ENCODE results near the gene CCL24.
A peak's percentile ranks its signal among the peaks of the same experiment; 100 is the strongest.
"Not testable (repeated sequence)": the region's sequence is repeated elsewhere in the genome, so short reads cannot be mapped to it uniquely, and the experiment has no call there.

Gene CCL24

GRCh38 chr7:75789361-75789924 is 24.2 kb downstream of the CCL24 start:
- Histone ChIP-seq H3K27ac (ENCODE audit: low read depth in 2 of 2, low read length in 2 of 2) (no peak overlapping the region), H3K4me3 (ENCODE audit: low read length in 2 of 2) (no peak overlapping the region)

GRCh38 chr7:75788154-75788847 is 25.3 kb downstream of the CCL24 start:
- not testable (repeated sequence) for H3K4me3 ChIP-seq (ENCODE audit: low read length in 2 of 2); H3K9me3 ChIP-seq (ENCODE audit: control insufficient read depth in 2 of 2, low read length in 2 of 2); H3K4me1 ChIP-seq (ENCODE audit: control insufficient read depth in 2 of 2, insufficient read depth in 2 of 2, low read length in 2 of 2); H3K27me3 ChIP-seq (ENCODE audit: control insufficient read depth in 2 of 2, insufficient read depth in 2 of 2, low read length in 2 of 2); H3K27ac ChIP-seq (ENCODE audit: low read depth in 2 of 2, low read length in 2 of 2); H3K36me3 ChIP-seq (ENCODE audit: control insufficient read depth in 2 of 2, insufficient read depth in 2 of 2, low read length in 2 of 2); H3K9ac ChIP-seq (ENCODE audit: low read depth in 1 of 2, low read length in 2 of 2)

More at GRCh38 chr7:75789361-75789924, 24.2 kb downstream of the CCL24 start:
- Histone ChIP-seq H3K9ac (ENCODE audit: low read depth in 1 of 2, low read length in 2 of 2) (no peak overlapping the region), H3K4me1 (ENCODE audit: control insufficient read depth in 2 of 2, insufficient read depth in 2 of 2, low read length in 2 of 2) (peaks cover 4 to 9% of the 10 kb centered on the region in 2 donors), H3K9me3 (ENCODE audit: control insufficient read depth in 2 of 2, low read length in 2 of 2) (no peaks in the 10 kb centered on the region), H3K36me3 (ENCODE audit: control insufficient read depth in 2 of 2, insufficient read depth in 2 of 2, low read length in 2 of 2) (no peaks in the 10 kb centered on the region), H3K27me3 (ENCODE audit: control insufficient read depth in 2 of 2, insufficient read depth in 2 of 2, low read length in 2 of 2) (no peaks in the 10 kb centered on the region)

GRCh38 chr7:75783058-75783457 is 30.5 kb downstream of the CCL24 start:
- H3K4me1 ChIP-seq (ENCODE audit: control insufficient read depth in 2 of 2, insufficient read depth in 2 of 2, low read length in 2 of 2); H3K4me3 ChIP-seq (ENCODE audit: low read length in 2 of 2); H3K27ac ChIP-seq (ENCODE audit: low read depth in 2 of 2, low read length in 2 of 2); H3K9ac ChIP-seq (ENCODE audit: low read depth in 1 of 2, low read length in 2 of 2); H3K36me3 ChIP-seq (ENCODE audit: control insufficient read depth in 2 of 2, insufficient read depth in 2 of 2, low read length in 2 of 2); H3K27me3 ChIP-seq (ENCODE audit: control insufficient read depth in 2 of 2, insufficient read depth in 2 of 2, low read length in 2 of 2); H3K9me3 ChIP-seq (ENCODE audit: control insufficient read depth in 2 of 2, low read length in 2 of 2): not testable (repeated sequence)

DNA sequence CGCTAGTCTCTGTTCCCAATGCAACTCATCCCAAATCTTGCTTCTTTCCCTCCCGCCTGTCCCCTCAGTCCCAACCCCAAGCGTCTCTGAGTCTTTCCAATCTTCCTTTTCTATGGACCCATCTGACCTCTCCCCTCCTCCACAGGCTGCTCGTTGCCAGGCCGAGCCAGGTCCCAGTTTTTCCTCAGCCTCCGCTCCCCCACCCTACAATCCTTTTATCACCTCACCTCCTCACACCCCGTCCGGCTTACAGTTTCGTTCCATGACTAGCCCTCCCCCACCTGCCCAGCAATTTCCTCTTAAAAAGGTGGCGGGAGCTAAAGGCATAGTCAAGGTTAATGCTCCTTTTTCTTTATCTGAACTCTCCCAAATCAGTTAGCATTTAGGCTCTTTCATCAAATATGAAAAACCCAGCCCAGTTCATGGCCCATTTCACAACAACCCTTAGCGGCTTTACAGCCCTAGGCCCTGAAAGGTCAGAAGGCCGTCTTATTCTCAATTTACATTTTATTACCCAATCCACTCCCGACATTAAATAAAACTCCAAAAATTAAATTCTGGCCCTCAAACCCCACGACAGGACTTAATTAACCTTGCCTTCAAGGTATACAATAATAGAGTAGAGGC is 32.8 kb downstream of the CCL24 start:
- H3K4me3 ChIP-seq (ENCODE audit: low read length in 2 of 2); H3K9ac ChIP-seq (ENCODE audit: low read depth in 1 of 2, low read length in 2 of 2); H3K9me3 ChIP-seq (ENCODE audit: control insufficient read depth in 2 of 2, low read length in 2 of 2); H3K4me1 ChIP-seq (ENCODE audit: control insufficient read depth in 2 of 2, insufficient read depth in 2 of 2, low read length in 2 of 2); H3K27me3 ChIP-seq (ENCODE audit: control insufficient read depth in 2 of 2, insufficient read depth in 2 of 2, low read length in 2 of 2); H3K36me3 ChIP-seq (ENCODE audit: control insufficient read depth in 2 of 2, insufficient read depth in 2 of 2, low read length in 2 of 2): not testable (repeated sequence)
- H3K27ac ChIP-seq (ENCODE audit: low read depth in 2 of 2, low read length in 2 of 2) = peak overlapping the region in 1 of 2 donors; percentile 40

DNA sequence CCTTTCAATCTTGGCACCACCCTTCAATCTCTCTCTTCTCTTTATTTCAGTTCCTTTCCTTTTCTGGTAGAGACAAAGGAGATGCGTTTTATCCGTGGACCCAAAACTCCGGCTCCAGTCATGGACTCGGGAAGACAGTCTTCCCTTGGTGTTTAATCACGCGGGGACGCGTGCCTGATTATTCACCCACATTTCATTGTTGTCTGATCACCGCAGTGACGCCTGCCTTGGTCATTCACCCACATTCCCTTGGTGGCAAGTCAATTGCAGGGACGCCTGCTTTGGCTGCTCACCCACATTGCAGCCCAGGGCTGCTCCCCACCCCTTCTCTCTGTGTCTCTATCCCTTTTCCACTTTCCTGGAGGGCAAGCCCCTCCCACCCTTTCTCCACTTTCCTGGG is 34.1 kb downstream of the CCL24 start:
- H3K4me1 ChIP-seq (ENCODE audit: control insufficient read depth in 2 of 2, insufficient read depth in 2 of 2, low read length in 2 of 2); H3K27me3 ChIP-seq (ENCODE audit: control insufficient read depth in 2 of 2, insufficient read depth in 2 of 2, low read length in 2 of 2); H3K9me3 ChIP-seq (ENCODE audit: control insufficient read depth in 2 of 2, low read length in 2 of 2); H3K4me3 ChIP-seq (ENCODE audit: low read length in 2 of 2); H3K36me3 ChIP-seq (ENCODE audit: control insufficient read depth in 2 of 2, insufficient read depth in 2 of 2, low read length in 2 of 2); H3K9ac ChIP-seq (ENCODE audit: low read depth in 1 of 2, low read length in 2 of 2): not testable (repeated sequence)
- H3K27ac ChIP-seq (ENCODE audit: low read depth in 2 of 2, low read length in 2 of 2) = peak overlapping the region in 1 of 2 donors; percentile 13

DNA sequence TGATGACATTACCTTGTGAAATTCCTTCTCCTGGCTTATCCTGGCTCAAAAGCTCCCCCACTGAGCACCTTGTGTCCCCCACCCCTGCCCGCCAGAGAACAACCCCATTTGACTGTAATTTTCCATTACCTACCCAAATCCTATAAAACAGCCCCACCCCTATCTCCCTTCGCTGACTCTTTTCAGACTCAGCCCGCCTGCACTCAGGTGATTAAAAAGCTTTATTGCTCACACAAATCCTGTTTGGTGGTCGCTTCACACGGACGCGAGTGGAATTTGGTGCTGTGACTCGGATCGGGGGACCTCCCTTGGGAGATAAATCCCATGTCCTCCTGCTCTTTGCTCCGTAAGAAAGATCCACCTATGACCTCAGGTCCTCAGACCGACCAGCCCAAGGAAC is 34.6 kb downstream of the CCL24 start:
- not testable (repeated sequence) for H3K4me3 ChIP-seq (ENCODE audit: low read length in 2 of 2); H3K27me3 ChIP-seq (ENCODE audit: control insufficient read depth in 2 of 2, insufficient read depth in 2 of 2, low read length in 2 of 2); H3K36me3 ChIP-seq (ENCODE audit: control insufficient read depth in 2 of 2, insufficient read depth in 2 of 2, low read length in 2 of 2); H3K9ac ChIP-seq (ENCODE audit: low read depth in 1 of 2, low read length in 2 of 2); H3K4me1 ChIP-seq (ENCODE audit: control insufficient read depth in 2 of 2, insufficient read depth in 2 of 2, low read length in 2 of 2); H3K9me3 ChIP-seq (ENCODE audit: control insufficient read depth in 2 of 2, low read length in 2 of 2); H3K27ac ChIP-seq (ENCODE audit: low read depth in 2 of 2, low read length in 2 of 2)

GRCh38 chr7:75776295-75776971 is 37.2 kb downstream of the CCL24 start:
- Histone ChIP-seq H3K27ac (ENCODE audit: low read depth in 2 of 2, low read length in 2 of 2) (no peak overlapping the region), H3K9ac (ENCODE audit: low read depth in 1 of 2, low read length in 2 of 2) (no peak overlapping the region), H3K27me3 (ENCODE audit: control insufficient read depth in 2 of 2, insufficient read depth in 2 of 2, low read length in 2 of 2) (no peaks in the 10 kb centered on the region), H3K4me3 (ENCODE audit: low read length in 2 of 2) (no peak overlapping the region), H3K36me3 (ENCODE audit: control insufficient read depth in 2 of 2, insufficient read depth in 2 of 2, low read length in 2 of 2) (no peaks in the 10 kb centered on the region), H3K9me3 (ENCODE audit: control insufficient read depth in 2 of 2, low read length in 2 of 2) (no peaks in the 10 kb centered on the region), H3K4me1 (ENCODE audit: control insufficient read depth in 2 of 2, insufficient read depth in 2 of 2, low read length in 2 of 2) (peaks cover 0 to 9% of the 10 kb centered on the region in 2 donors)

- not testable (repeated sequence) for H3K9me3 ChIP-seq (ENCODE audit: control insufficient read depth in 2 of 2, low read length in 2 of 2); H3K9ac ChIP-seq (ENCODE audit: low read depth in 1 of 2, low read length in 2 of 2); H3K4me3 ChIP-seq (ENCODE audit: low read length in 2 of 2)
Observed at GRCh38 chr7:75773958-75774357, 39.6 kb downstream of the CCL24 start.

GRCh38 chr7:75772081-75773077 is 41.2 kb downstream of the CCL24 start, which contains the start of gene CCL26:
Gene CCL26 (minus strand): TSS chr7:75772211. CDS start chr7:75772176, 35 bp downstream.
- H3K27ac ChIP-seq (ENCODE audit: low read depth in 2 of 2, low read length in 2 of 2) = peak within 1 kb of the TSS in 1 of 2 donors; percentile 32
- no peaks in the 10 kb centered on the region for H3K36me3 ChIP-seq (ENCODE audit: control insufficient read depth in 2 of 2, insufficient read depth in 2 of 2, low read length in 2 of 2)
- H3K9me3 ChIP-seq (ENCODE audit: control insufficient read depth in 2 of 2, low read length in 2 of 2) = no peaks in the 10 kb centered on the region
- H3K4me3 ChIP-seq (ENCODE audit: low read length in 2 of 2) = no peak within 1 kb of the TSS
- H3K4me1 ChIP-seq (ENCODE audit: control insufficient read depth in 2 of 2, insufficient read depth in 2 of 2, low read length in 2 of 2) = peaks cover 0 to 3% of the 10 kb centered on the region in 2 donors
- H3K9ac ChIP-seq (ENCODE audit: low read depth in 1 of 2, low read length in 2 of 2) = no peak within 1 kb of the TSS
- no peaks in the 10 kb centered on the region for H3K27me3 ChIP-seq (ENCODE audit: control insufficient read depth in 2 of 2, insufficient read depth in 2 of 2, low read length in 2 of 2)

More at GRCh38 chr7:75773958-75774357, 39.6 kb downstream of the CCL24 start:
- not testable (repeated sequence) for H3K27me3 ChIP-seq (ENCODE audit: control insufficient read depth in 2 of 2, insufficient read depth in 2 of 2, low read length in 2 of 2); H3K36me3 ChIP-seq (ENCODE audit: control insufficient read depth in 2 of 2, insufficient read depth in 2 of 2, low read length in 2 of 2); H3K4me1 ChIP-seq (ENCODE audit: control insufficient read depth in 2 of 2, insufficient read depth in 2 of 2, low read length in 2 of 2); H3K27ac ChIP-seq (ENCODE audit: low read depth in 2 of 2, low read length in 2 of 2)
